Cortex of kidney (tissue), 1 donor: ENCODE measurements around the gene FUT6.
"Not testable (repeated sequence)": the region's sequence is repeated elsewhere in the genome, so short reads cannot be mapped to it uniquely, and the experiment has no call there.

Source experiments
- DNase-seq: peaks from one replicate; lab custom pipeline; 2025; lab: John Stamatoyannopoulos, UW

FUT6 gene

DNA sequence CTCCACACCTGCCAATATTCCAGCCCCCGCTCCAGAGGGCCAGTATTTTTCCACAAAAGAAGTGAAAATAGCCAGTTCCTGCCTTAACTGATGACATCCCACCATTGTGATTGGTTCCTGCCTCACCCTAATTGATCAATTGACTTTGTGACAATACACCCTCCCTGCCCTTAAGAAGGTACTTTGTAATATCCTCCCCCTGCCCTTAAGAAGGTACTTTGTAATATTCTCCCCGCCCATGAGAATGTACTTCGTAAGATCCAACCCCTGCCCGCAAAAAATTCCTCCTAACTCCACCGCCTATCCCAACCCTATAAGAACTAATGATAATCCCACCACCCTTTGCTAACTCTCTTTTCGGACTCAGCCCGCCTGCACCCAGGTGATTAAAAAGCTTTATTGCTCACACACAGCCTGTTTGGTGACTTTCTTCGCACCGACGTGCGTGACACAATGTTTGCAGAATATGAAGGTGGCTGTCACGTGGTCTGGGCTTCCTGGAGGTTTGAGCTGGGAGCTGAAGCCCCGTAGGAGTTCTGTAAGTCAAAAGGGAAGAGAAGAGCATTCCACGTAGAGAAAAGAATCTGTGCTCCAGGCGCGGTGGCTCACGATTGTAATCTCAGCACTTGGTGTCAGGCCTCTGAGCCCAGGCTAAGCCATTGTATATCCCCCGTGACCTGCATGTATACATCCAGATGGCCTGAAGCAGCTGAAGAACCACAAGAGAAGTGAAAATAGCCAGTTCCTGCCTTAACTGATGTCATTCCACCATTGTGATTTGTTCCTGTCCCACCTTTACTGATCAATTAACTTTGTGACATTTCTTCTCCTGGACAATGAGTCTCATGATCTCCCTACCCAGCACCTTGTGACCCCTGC is 17.9 kb upstream of the FUT6 start:
- no peak for DNase-seq

DNA sequence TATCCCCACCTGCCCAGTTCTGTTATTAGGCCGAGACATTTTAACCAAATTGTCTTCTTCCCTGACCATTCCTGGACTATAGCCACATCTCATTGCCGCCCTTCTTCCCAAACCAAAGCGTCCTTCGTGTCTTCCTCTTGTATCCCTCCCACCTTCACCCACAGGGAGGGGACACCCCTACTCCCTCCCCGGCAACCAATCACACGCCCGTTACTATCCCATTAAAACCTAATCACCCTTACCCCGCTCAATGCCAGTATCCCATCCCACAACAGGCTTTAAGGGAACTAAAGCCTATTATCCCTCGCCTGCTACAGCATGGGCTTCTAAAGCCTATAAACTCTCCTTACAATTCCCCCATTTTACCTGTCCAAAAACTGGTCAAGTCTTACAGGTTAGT is 15.6 kb upstream of the FUT6 start:
- not testable (repeated sequence) for DNase-seq

DNA sequence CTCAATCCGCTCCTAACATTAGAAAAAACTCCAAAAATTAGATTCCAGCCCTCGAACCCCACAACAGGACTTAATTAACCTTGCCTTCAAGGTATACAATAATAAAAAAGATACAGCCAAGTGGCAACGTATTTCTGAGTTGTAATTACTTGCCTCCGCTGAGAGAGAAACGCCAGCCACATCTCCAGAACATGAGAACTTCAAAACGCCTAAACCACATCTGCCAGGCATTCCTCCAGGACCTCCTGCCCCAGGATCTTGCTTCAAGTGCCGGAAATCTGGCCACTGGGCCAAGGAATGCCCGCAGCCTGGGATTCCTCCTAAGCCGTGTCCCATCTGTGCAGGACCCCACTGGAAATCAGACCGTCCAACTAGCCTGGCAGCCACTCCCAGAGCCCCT is 14.6 kb upstream of the FUT6 start:
- not testable (repeated sequence) for DNase-seq

DNA sequence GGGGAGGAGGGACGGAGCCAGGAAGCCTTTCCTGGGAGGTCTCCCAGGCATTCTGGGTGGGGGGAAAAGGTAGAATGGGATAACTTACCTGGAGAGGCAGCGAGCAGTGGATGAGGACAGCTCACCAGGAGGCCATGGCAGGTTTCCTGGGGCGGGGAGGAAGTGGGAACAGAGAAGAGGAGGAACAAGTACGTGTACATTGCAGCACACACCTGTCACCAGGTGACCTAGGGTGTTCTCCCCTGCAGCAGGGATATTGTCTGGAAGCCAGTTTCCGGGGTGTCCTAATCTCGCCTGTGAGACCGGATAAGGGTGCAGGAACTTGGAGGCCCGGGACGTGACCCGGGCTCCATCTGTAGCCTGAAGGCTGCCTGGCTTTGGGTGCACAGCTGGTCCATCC is 11.8 kb upstream of the FUT6 start, which contains the start of gene FUT3:
Gene FUT3 (minus strand): TSS at position 148 of the 400 bp plus-strand sequence.
- DNase-seq, result no peak

DNA sequence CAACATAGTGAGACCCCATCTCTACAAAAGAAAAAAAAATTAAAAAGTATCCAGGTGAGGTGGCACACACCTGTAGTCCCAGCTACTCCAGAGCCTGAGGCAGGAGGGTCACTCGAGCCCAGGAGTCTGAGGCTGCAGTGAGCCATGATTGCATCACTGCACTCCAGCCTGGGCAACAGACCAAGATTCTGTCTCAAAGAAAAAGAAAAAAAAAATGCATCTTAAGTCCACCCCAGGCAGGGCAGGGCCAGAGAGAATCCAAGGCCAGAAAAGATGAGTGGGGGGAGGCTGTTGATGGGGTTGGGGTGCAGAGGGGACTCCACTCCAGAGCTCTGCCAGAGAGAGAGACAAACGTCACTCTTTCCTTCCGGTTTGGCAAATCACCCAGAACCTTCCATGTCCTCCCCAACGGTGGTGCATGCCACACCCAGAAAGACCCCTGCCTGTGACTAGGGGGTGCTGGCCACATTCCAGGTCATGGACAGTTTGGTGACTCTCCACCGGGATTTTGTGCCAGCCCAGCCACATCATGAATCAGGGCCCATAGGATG is 11.3 kb upstream of the FUT6 start:
- DNase-seq, result no peak

DNA sequence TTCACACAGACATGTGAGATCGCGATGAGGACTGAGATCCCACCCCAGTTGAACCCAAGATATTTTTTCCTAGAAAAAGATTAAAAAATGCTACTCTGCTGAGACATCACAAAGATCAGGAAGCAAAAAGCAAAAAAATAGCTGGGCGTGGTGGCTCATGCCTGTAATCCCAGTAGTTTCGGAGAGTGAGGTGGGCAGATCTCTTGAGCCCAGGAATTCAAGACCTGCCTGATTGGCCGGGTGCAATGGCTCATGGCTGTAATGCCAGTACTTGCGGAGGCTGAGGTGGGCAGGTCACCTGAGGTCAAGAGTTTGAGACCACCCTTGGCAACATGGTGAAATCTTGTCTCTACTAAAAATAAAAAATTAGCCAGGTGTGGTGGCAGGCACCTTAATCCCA is 10.7 kb upstream of the FUT6 start:
- no peak for DNase-seq

DNA sequence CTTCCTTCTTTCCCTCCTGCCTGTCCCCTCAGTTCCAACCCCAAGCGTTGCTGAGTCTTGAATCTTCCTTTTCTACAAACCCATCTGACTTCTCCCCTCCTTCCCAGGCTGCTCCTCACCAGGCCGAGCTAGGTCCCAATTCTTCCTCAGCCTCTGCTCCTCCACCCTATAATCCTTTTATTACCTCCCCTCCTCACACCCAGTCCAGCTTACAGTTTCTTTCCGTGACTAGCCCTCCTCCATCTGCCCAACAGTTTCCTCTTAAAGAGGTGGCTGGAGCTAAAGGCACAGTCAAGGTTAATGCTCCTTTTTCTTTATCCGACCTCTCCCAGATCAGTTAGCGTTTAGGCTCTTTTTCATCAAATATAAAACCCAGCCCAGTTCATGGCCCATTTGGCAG is 9.1 kb upstream of the FUT6 start:
- DNase-seq, result not testable (repeated sequence)

DNA sequence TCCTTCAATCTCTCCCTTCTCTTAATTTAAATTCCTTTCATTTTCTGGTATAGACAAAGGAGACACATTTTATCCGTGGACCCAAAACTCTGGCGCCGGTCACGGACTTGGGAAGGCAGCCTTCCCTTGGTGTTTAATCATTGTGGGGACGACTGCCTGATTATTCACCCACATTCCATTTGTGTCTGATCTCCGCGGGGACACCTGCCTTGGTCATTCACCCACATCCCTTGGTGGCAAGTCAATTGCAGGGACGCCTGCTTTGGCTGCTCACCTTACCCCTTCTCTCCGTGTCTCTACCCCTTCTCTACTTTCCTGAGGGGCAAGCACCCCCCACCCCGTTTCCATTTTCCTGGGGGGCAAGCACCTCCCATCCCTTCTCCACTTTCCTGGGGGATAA is 8.3 kb upstream of the FUT6 start:
- DNase-seq, result not testable (repeated sequence)

DNA sequence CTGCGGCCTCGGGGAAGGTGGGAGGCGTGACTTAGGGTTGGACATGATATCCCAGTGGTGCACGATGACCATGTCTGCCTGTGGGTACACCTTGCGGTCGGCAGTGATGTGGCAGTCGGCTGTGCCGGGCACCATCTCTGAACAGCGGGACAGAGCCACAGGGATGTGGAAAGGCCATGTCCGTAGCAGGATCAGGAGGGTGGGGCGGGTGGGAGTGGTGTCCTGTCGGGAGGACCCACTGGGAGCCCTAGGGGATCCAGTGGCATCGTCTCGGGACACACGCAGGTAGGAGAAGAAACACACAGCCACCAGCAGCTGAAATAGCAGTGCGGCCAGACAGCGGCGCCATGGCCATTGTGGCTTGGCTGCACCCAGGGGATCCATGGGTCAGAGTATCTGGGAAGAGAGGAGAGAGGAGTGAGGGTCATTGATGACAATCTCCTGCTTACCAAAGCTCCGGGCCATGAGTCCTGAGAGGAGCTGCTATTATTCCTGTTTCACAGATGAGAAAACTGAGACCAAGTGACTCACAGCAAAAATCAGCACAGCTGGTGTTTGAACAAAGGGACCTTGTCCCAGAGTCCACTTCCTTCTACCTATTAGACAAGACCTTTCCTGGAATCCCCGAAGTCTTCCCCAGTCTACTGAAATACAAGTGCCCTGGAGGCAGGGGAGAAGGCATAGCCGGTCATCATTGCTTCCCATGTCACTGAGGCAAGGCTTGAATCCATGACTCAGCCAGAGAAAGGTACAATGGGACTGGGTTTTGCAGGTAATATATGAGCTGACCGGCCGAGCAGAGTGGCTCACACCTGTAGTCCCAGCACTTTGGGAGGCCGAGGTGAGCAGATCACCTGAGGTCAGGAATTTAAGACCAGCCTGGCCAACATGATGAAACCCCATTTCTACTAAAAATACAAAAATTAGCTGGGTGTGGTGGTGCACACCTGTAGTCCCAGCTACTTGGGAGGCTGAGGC is 5.2 kb upstream of the FUT6 start:
- no peak for DNase-seq

DNA sequence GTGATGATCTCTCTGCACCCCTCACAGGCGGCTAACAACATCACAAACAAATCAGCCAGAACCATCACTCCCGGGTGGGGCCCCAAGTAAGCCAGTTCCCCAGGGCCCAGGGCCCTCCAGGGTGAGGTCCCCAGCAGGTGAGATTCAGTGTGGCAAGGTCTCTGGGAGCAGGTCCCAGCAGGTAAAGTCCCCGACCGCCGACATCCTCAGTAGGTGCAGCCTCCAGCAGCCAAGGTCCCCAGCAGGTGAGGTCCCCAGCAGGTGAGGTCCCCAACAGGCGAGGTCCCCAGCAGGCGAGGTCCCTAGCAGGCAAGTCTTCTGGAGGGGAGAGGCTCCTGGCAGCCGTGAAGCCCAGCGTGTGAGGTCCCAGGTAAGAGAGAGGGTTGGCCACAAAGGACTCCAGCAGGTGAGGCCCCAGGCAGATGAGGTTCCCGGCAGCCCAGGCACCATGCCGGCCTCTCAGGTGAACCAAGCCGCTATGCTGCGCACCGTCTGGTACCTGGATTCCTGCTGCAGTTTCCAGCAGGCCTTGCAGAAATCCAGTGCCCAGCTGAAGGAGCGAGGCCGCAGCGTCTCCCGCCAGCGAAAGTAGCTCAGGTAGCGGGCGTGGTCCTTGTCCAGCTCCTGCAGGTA is 3.9 kb upstream of the FUT6 start:
- DNase-seq, result no peak

DNA sequence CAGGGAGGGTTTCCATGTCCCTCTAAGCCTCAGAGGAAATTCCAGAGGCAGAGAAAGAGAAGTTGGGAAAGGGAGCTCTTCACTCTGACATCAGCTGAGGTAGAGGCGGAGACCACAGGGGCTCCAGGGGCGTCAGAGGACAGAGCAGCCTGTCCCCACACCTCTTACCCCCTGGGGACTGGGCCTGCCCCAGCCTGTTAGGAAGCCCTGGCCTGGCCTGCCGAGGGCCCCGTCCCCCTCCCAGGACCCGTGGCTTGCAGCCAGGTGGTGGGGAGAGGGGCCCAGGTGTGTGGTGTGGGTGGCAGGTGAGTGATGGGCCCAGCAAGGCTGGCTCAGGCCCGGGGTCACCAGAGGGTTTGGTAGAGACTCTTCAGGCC is 2.2 kb upstream of the FUT6 start:
- not testable (repeated sequence) for DNase-seq

DNA sequence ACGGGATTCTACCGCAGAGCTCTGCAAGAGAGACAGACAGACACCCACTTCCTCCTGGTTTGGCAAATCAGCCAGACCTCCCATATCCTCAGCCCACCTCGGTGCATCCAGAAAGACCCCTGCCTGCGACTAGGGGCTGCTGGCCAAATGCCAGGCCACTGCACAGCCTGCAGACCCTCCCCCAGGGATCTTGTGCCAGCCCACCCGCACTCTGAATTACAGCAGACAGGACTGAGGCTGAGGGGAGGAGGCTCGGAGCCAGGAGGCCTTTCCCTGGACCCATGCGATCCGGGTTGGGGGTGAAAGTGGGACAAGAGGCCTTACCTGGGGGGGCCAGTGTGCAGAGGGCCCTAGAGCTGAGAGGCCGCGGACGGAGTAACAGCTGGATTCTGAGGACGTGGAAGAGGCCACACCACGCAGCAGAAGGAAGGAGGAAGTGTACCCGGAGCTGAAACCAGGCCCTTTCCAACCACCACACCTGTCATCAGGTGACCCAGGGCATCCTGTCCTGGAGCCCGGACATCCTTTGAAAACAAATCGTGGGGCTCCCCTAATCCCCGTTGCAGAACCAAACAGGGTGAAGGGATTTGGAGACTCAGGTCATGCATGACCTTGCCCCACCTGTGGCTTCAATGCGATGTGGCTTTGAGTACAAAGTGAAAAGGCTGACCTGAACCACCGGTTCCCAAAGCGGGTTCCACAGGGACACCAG is 993 bp downstream of the FUT6 start:
- DNase-seq, result no peak

DNA sequence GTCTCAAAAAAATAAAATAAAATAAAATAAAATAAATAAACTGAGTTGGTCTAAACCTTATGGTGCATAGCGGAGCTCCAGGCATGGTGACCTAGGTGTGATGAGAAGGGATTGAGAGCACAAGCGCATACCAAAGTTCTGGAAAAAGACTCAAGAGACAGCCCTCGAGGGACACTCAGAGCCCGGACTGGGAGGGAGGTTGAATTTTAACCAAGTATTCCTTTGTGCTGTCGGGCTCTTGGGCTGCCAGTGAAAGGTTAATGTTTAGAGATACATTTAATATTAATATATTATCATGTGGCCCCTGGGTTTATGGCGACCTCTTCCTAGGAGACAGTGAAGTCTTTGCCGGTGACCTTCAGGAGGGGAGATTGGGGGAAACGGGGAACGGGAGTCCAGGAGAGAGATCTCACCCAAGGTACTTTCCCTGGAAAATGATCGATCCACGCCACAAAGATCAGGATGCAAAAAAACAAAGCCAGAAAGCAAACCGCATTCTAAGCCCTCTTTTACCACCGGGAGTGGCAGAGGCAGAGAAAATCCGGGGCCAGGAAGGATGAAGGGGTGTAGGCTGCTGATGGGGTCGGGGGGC is 1.6 kb downstream of the FUT6 start:
- no peak for DNase-seq

DNA sequence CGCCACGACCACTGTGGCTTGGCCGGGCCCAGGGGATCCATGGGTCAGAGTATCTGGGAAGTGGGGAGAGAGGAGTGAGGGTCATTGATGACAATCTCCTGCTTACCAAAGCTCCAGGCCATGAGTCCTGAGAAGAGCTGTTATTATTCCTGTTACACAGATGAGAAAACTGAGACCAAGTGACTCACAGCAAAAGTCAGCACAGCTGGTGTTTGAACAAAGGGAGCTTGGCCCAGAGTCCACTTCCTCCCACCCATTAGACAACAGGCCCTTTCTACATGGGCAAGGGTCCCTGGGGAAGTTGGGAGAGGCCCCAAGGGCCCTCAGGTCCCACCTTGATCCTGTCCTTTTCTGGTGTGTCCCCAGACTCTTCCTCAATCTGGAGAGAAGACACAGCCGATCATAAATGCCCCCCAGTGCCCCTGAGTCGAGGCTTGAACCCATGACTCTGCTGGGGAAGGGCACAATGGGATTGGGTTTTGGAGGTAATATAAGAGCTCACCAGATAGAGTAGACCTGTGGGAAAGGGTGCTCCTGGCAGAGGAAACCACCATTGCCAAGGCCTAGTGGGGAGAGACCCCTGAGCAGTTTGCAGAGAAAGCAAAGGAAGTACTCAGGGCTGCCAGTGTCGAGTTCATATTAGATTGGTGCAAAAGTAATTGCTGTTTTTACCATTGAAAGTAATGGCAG is 6.8 kb downstream of the FUT6 start:
- DNase-seq, result no peak

DNA sequence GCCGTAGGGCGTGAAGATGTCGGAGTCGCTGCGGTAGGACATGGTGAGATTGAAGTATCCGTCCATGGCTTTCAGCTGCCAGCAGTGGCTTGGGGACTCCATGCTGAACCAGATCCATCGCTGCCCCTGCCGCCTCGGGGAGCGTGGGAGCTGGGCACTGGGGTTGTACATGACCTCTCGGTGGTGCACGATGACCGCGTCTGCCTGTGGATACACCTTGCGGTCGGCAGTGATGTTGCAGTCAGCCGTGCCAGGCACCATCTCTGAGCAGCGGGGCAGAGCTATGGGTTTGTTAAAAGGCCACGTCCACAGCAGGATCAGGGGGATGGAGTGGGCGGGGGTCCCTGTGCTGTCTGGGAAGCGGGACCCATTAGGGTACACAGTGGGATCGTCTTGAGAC is 7.4 kb downstream of the FUT6 start:
- DNase-seq, result no peak

DNA sequence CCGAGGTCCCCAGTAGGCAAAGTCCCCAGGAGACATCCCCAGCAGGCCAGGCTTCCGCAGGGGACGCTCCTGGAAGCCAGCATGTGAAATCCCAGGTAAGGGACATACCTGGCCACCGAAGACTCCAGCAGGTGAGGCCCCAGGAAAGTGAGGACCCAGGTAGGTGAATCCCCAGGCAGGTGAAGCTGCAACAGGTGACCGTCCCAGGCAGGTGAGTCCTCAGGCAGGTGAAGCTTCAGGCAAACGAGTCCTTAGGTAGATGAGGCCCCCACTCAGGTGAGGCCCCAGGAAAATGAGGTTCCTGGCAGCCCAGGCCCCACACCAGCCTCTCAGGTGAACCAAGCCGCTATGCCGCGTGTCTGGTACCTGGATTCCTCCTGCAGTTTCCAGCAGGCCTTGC is 8.3 kb downstream of the FUT6 start:
- DNase-seq, result no peak

DNA sequence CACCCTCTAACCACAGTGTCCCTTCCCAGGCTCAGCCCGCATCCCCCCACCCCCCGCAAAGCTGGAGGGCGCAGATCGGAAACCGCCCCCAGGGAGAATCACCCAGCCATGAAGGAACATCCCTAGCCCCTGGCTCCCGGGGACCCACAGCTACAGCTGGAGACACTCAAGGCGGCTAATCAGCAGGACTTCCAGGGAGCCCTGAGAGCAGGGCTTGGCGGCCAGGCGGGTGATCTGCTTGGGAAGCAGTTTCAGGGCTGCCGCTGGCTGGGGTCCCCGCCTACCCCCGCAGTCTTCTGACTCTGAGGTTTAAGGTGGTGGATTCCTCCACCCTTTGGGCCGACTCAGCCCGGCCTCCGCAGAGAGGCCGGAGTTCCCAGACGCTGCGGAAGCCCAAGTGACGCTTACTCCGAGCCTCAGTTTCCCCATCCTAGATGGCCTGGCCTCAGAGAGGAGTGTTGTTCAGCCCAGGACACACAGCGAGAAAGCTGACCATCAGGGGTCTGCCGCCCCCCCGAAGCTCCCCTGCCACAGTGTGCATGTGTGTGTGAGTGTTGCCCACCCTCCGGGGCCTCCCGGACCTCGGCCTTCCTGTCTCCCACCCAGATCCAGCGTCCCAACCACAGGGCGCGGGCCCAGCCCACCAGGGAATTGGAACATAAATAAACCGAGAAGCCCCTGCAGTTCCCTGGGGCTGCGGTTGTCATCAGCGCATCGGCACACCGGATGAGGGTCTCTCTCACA is 9.8 kb downstream of the FUT6 start:
- no peak for DNase-seq

DNA sequence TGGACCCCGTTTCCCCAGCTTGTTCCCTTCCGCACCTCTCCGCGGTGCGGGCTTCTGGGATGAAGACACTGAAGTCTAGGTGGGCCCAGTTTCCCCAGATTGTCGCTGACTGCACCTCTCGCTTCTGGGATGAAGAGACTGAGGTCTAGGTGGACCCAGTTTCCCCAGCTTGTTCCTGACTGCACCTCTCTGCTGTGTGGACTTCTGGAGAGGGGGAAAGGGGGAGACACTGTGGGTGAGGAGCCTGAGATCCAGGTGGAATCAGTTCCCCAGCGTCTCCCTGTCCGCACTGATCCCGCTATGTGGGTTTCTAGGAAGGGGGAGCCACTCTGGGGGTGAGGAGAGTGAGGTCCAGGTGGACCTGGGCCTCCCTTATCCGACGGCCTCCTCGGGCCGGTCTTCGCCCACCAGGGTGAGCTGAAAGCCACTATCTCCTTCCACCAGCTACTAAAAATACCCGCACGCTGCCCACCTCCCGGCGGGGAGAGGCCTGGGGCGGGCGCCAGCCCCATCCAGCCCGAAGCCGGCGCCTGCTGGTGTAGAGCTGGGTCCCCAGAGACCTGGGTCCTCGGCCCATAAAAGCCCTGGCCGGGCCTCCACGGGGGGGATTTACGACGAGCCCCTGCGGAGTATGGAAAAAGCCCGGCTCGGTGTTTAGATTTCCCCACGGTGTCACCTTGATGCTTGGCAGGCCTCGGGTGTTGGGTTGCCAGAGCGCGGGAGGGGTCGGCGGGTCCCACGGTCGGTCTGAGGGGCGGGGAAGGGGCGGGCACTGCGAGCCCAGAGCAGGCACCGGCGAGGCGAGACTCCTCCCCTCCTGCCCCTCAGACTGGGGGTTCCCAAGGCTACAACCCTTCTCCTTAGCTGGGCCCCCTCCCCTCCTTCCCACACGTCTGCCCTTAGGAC is 10.6 kb downstream of the FUT6 start:
- no peak for DNase-seq
